ENCODE data around the gene EYS. TPM values are rescaled to one million over a fixed set of nuclear protein-coding genes. Genes with fewer than 3 reads are reported as not detected.

EYS gene
- total and polyA plus RNA-seq, 4 donors = 0.08 to 0.63 (median 0.36) TPM

DNA sequence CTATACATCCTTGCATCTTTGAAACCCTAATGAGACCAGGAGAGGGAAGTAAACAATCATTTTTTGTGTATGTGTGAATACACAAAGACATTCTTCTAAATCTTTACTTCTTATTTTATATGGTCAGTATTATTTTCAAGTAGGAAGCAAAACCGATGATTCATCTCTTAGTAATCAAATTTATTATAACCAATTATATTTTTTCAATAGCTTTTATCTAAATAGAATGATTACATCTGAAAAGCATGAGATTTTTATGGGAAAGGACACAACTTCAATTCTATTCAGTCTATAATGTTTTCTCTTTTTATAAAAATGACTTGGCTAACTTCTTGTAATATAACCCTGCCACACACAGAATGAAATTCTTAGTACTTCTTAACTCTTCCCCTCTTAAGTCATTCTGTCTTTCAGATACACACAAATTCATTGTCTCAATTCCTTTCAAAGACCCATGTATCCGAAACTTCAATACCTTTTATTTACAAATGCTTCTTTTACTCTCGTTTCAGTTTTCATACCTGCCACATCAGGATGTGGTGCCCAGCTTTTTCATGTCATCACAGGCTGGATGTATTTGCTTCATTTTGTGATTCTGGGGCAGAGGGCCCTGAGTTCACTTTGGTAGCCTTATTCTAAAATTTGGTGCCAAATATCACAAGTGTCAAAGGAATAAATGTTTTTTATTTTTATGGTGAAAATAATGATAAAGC, 1844.4 kb downstream of the EYS start:
- Histone ChIP-seq H3K9ac (ENCODE audit: low read depth in 1 of 2, low read length in 2 of 2) (no peak overlapping the region), H3K4me3 (ENCODE audit: low read depth in 1 of 3, low read length in 3 of 3) (no peak overlapping the region), H3K27ac (ENCODE audit: low read depth in 1 of 2, low read length in 2 of 2) (no peak overlapping the region), H3K9me3 (ENCODE audit: control insufficient read depth in 4 of 4, low read length in 3 of 4) (no peaks in the 10 kb centered on the region), H3K4me1 (ENCODE audit: control insufficient read depth in 4 of 4, insufficient read depth in 4 of 4, low read length in 3 of 4) (no peaks in the 10 kb centered on the region), H3K36me3 (ENCODE audit: control insufficient read depth in 4 of 4, insufficient read depth in 3 of 4, low read depth in 1 of 4, low read length in 3 of 4) (no peaks in the 10 kb centered on the region), H3K27me3 (ENCODE audit: control insufficient read depth in 4 of 4, insufficient read depth in 4 of 4, low read length in 3 of 4) (no peaks in the 10 kb centered on the region)
- TF ChIP-seq JUND (IDR thresholded peaks at IDR 0.05) (no peak), RXRA (IDR thresholded peaks at IDR 0.05) (no peak), FOXA2 (IDR thresholded peaks at IDR 0.05) (no peak), EGR1 (IDR thresholded peaks at IDR 0.05; ENCODE audit: low read depth in 2 of 2) (no peak), RAD21 (IDR thresholded peaks at IDR 0.05) (no peak), TAF1 (conservative IDR thresholded peaks at IDR 0.05) (no peak), NR2F2 (IDR thresholded peaks at IDR 0.05) (no peak), YY1 (IDR thresholded peaks at IDR 0.05) (no peak), SP1 (IDR thresholded peaks at IDR 0.05) (no peak), HNF4G (IDR thresholded peaks at IDR 0.05) (no peak), FOXA1 (IDR thresholded peaks at IDR 0.05) (no peak), GABPA (IDR thresholded peaks at IDR 0.05 in 1 of 2, conservative IDR thresholded peaks at IDR 0.05 in 1 of 2) (no peak), HNF4A (conservative IDR thresholded peaks at IDR 0.05) (no peak)
- TF ChIP-seq, protein P1, sequence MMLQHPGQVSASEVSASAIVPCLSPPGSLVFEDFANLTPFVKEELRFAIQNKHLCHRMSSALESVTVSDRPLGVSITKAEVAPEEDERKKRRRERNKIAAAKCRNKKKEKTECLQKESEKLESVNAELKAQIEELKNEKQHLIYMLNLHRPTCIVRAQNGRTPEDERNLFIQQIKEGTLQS (IDR thresholded peaks at IDR 0.05) = no peak
- TF ChIP-seq, protein P2, sequence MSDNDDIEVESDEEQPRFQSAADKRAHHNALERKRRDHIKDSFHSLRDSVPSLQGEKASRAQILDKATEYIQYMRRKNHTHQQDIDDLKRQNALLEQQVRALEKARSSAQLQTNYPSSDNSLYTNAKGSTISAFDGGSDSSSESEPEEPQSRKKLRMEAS (IDR thresholded peaks at IDR 0.05) = no peak
- TF ChIP-seq, protein P3, sequence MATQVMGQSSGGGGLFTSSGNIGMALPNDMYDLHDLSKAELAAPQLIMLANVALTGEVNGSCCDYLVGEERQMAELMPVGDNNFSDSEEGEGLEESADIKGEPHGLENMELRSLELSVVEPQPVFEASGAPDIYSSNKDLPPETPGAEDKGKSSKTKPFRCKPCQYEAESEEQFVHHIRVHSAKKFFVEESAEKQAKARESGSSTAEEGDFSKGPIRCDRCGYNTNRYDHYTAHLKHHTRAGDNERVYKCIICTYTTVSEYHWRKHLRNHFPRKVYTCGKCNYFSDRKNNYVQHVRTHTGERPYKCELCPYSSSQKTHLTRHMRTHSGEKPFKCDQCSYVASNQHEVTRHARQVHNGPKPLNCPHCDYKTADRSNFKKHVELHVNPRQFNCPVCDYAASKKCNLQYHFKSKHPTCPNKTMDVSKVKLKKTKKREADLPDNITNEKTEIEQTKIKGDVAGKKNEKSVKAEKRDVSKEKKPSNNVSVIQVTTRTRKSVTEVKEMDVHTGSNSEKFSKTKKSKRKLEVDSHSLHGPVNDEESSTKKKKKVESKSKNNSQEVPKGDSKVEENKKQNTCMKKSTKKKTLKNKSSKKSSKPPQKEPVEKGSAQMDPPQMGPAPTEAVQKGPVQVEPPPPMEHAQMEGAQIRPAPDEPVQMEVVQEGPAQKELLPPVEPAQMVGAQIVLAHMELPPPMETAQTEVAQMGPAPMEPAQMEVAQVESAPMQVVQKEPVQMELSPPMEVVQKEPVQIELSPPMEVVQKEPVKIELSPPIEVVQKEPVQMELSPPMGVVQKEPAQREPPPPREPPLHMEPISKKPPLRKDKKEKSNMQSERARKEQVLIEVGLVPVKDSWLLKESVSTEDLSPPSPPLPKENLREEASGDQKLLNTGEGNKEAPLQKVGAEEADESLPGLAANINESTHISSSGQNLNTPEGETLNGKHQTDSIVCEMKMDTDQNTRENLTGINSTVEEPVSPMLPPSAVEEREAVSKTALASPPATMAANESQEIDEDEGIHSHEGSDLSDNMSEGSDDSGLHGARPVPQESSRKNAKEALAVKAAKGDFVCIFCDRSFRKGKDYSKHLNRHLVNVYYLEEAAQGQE (IDR thresholded peaks at IDR 0.05) = no peak
- TF ChIP-seq, protein P4, sequence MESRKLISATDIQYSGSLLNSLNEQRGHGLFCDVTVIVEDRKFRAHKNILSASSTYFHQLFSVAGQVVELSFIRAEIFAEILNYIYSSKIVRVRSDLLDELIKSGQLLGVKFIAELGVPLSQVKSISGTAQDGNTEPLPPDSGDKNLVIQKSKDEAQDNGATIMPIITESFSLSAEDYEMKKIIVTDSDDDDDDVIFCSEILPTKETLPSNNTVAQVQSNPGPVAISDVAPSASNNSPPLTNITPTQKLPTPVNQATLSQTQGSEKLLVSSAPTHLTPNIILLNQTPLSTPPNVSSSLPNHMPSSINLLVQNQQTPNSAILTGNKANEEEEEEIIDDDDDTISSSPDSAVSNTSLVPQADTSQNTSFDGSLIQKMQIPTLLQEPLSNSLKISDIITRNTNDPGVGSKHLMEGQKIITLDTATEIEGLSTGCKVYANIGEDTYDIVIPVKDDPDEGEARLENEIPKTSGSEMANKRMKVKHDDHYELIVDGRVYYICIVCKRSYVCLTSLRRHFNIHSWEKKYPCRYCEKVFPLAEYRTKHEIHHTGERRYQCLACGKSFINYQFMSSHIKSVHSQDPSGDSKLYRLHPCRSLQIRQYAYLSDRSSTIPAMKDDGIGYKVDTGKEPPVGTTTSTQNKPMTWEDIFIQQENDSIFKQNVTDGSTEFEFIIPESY (IDR thresholded peaks at IDR 0.05) = no peak
- WGBS = 74% methylated on average over 3 of the region's 3 CpGs
- DNase-seq (ENCODE audit: low spot score) = no peak

DNA sequence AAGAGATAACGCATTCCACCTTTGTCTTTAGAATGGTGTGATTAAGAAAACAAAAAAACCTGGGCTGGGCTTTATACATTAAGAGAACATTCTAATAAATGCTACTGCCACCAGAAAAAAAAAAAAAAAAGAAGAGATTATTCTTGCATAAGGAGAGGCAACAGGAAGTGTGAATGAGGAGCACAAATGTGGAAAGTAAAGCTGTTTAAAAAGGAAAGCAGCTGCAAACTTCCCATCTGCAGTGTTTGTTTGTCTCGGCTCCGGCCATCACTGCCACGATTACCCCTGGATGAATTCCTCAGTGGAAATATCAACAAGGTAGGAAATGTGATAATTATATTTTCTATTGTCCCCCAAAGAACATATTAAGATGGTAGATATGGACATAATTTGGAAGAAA, 1847.5 kb downstream of the EYS start:
- WGBS = 43% methylated on average over 4 of the region's 4 CpGs
- H3K9ac ChIP-seq (ENCODE audit: low read depth in 1 of 2, low read length in 2 of 2) = no peak overlapping the region
- H3K4me3 ChIP-seq (ENCODE audit: low read depth in 1 of 3, low read length in 3 of 3) = no peak overlapping the region
- H3K4me1 ChIP-seq (ENCODE audit: control insufficient read depth in 4 of 4, insufficient read depth in 4 of 4, low read length in 3 of 4) = no peaks in the 10 kb centered on the region
- H3K9me3 ChIP-seq (ENCODE audit: control insufficient read depth in 4 of 4, low read length in 3 of 4) = no peaks in the 10 kb centered on the region
- no peaks in the 10 kb centered on the region for H3K27me3 ChIP-seq (ENCODE audit: control insufficient read depth in 4 of 4, insufficient read depth in 4 of 4, low read length in 3 of 4)
- DNase-seq (ENCODE audit: low spot score) = no peak
- H3K27ac ChIP-seq (ENCODE audit: low read depth in 1 of 2, low read length in 2 of 2) = no peak overlapping the region
- H3K36me3 ChIP-seq (ENCODE audit: control insufficient read depth in 4 of 4, insufficient read depth in 3 of 4, low read depth in 1 of 4, low read length in 3 of 4) = no peaks in the 10 kb centered on the region
- no peak for TF ChIP-seq FOXA1 (IDR thresholded peaks at IDR 0.05)
- TF ChIP-seq YY1 (IDR thresholded peaks at IDR 0.05) = no peak
- TF ChIP-seq GABPA (IDR thresholded peaks at IDR 0.05 in 1 of 2, conservative IDR thresholded peaks at IDR 0.05 in 1 of 2) = no peak
- TF ChIP-seq HNF4A (conservative IDR thresholded peaks at IDR 0.05) = no peak
- TF ChIP-seq, protein P2 (IDR thresholded peaks at IDR 0.05) = no peak
- TF ChIP-seq, protein P5, sequence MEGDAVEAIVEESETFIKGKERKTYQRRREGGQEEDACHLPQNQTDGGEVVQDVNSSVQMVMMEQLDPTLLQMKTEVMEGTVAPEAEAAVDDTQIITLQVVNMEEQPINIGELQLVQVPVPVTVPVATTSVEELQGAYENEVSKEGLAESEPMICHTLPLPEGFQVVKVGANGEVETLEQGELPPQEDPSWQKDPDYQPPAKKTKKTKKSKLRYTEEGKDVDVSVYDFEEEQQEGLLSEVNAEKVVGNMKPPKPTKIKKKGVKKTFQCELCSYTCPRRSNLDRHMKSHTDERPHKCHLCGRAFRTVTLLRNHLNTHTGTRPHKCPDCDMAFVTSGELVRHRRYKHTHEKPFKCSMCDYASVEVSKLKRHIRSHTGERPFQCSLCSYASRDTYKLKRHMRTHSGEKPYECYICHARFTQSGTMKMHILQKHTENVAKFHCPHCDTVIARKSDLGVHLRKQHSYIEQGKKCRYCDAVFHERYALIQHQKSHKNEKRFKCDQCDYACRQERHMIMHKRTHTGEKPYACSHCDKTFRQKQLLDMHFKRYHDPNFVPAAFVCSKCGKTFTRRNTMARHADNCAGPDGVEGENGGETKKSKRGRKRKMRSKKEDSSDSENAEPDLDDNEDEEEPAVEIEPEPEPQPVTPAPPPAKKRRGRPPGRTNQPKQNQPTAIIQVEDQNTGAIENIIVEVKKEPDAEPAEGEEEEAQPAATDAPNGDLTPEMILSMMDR (IDR thresholded peaks at IDR 0.05; ENCODE audit: low read depth, low read length, missing input control) = no peak
- TF ChIP-seq, protein P3 (IDR thresholded peaks at IDR 0.05) = no peak
- no peak for TF ChIP-seq EGR1 (IDR thresholded peaks at IDR 0.05; ENCODE audit: low read depth in 2 of 2)
- TF ChIP-seq RXRA (IDR thresholded peaks at IDR 0.05) = no peak
- TF ChIP-seq RAD21 (IDR thresholded peaks at IDR 0.05) = no peak
- TF ChIP-seq JUND (IDR thresholded peaks at IDR 0.05) = no peak
